PFSK-1 (cell line): ENCODE data around the gene TBX4.

Experiments
- POLR2AphosphoS5 ChIP-seq: IDR thresholded peaks from 2 replicates; pipeline ENCODE4 v1.6.1; 2012; ENCODE audit warnings: low read depth, mild to moderate bottlenecking, control low read depth, low read length, moderate library complexity
- REST ChIP-seq, 2 experiments: IDR thresholded peaks; 2 replicates each; pipeline versions ENCODE4 v1.6.1 to v1.8.0; 2011 to 2012; ENCODE audit warnings: low read depth in 2 of 2, low read length in 2 of 2, control low read depth in 1 of 2, inconsistent platforms in 1 of 2, mild to moderate bottlenecking in 1 of 2, moderate library complexity in 1 of 2; ENCODE audit not compliant: insufficient read depth in 1 of 2
- TAF1 ChIP-seq: IDR thresholded peaks from 2 replicates; pipeline ENCODE4 v1.6.1; 2012; ENCODE audit warnings: low read length, control low read depth, borderline replicate concordance; ENCODE audit not compliant: insufficient read depth

DNA sequence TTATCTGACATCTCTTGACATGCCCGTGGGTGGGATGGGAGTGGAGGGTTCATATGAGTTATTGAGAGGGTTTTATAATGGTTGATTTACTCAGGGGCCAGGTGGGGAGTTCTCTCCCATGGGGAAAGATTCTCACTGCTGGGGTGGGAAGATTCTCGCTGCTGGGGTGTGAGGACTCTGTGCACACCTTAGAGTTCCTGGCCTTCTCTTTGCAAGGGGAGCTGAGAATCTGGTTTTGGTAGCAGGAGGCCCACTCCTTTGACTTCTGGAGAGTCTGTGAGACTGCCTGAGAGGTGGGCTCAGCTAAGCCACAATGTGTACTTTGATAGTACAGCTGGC lies 31.5 kb downstream of the TBX4 start:
- TF ChIP-seq TAF1, result no peak
- no peak for TF ChIP-seq POLR2AphosphoS5
- no peak for TF ChIP-seq REST (IDR thresholded peaks at IDR 0.05; ENCODE audit: insufficient read depth in 1 of 2, low read depth in 2 of 2, low read length in 2 of 2)
